ENCODE results near the gene MINAR2. TPM values are rescaled to one million over a fixed set of nuclear protein-coding genes. Genes with fewer than 3 reads are reported as not detected.

The MINAR2 gene
- under 1 TPM in 1 of 7 donors, not detected in 6; 0.10 TPM for total RNA-seq
- under 1 TPM in 1 of 2 donors, not detected in 1; 0.10 TPM for polyA plus RNA-seq
- long read RNA-seq, donor 1: 0 reads
- long read RNA-seq, donor 2: 0 reads
- long read RNA-seq, donor 3: 0 reads

GRCh38 chr5:129747572-129748407 is at the start of gene MINAR2:
TSS of gene MINAR2 (plus strand) at chr5:129748094. CDS start at chr5:129748191, 97 bp downstream.
- Histone ChIP-seq H3K36me3 (no peaks in the 10 kb centered on the region), H3K9me3 (no peaks in the 10 kb centered on the region), H3K27ac (no peak within 1 kb of the TSS), H3K4me1 (ENCODE audit: insufficient read depth) (no peaks in the 10 kb centered on the region), H3K27me3 (no peaks in the 10 kb centered on the region), H3K4me3 (no peak within 1 kb of the TSS)
- intact Hi-C loops (cut with DNase I): no loop called here
- TF ChIP-seq EP300 (IDR thresholded peaks at IDR 0.05) (no peak), CTCF (IDR thresholded peaks at IDR 0.05) (no peak), POLR2A (IDR thresholded peaks at IDR 0.05) (no peak)
- 77 to 85% (median 80%) methylated on average over 13 of the region's 13 CpGs for WGBS, 3 donors
- DNase-seq: no peak

- intact Hi-C loops (cut with DNase I): no loop called here
- no peak overlapping the region for H3K4me3 ChIP-seq
- H3K27me3 ChIP-seq: no peaks in the 10 kb centered on the region
- DNase-seq: no peak
- no peaks in the 10 kb centered on the region for H3K4me1 ChIP-seq (ENCODE audit: insufficient read depth)
- no peaks in the 10 kb centered on the region for H3K9me3 ChIP-seq
- H3K27ac ChIP-seq: no peak overlapping the region
- TF ChIP-seq CTCF (IDR thresholded peaks at IDR 0.05) (no peak), POLR2A (IDR thresholded peaks at IDR 0.05) (no peak), EP300 (IDR thresholded peaks at IDR 0.05) (no peak)
- no peaks in the 10 kb centered on the region for H3K36me3 ChIP-seq
These were observed 49.2 kb upstream of the MINAR2 start for GRCh38 chr5:129698661-129699060.

- WGBS, 3 donors: 27 to 40% (median 35%) methylated on average over 1 of the region's 1 CpG
- H3K4me1 ChIP-seq (ENCODE audit: insufficient read depth): no peaks in the 10 kb centered on the region
- H3K4me3 ChIP-seq: no peak overlapping the region
- DNase-seq: no peak
- no peaks in the 10 kb centered on the region for H3K27me3 ChIP-seq
- no peaks in the 10 kb centered on the region for H3K9me3 ChIP-seq
- intact Hi-C loops (cut with DNase I): loop anchor here in 1 of 4 donors (1.0 kb wide), 1 partner anchor 38 kb away; no protein-coding TSS in a partner anchor
- no peak overlapping the region for H3K27ac ChIP-seq
- no peaks in the 10 kb centered on the region for H3K36me3 ChIP-seq
- no peak for TF ChIP-seq CTCF (IDR thresholded peaks at IDR 0.05)
- TF ChIP-seq EP300 (IDR thresholded peaks at IDR 0.05): no peak
- no peak for TF ChIP-seq POLR2A (IDR thresholded peaks at IDR 0.05)
These were observed 31.7 kb upstream of the MINAR2 start for GRCh38 chr5:129716235-129716634.

- no peak overlapping the region for H3K27ac ChIP-seq
- no peaks in the 10 kb centered on the region for H3K27me3 ChIP-seq
- no peaks in the 10 kb centered on the region for H3K9me3 ChIP-seq
- no peak for DNase-seq
- H3K4me3 ChIP-seq: no peak overlapping the region
- H3K36me3 ChIP-seq: no peaks in the 10 kb centered on the region
- 82 to 87% (median 85%) methylated on average over 5 of the region's 5 CpGs for WGBS, 3 donors
- TF ChIP-seq CTCF (IDR thresholded peaks at IDR 0.05) (no peak), POLR2A (IDR thresholded peaks at IDR 0.05) (no peak), EP300 (IDR thresholded peaks at IDR 0.05) (no peak)
- no peaks in the 10 kb centered on the region for H3K4me1 ChIP-seq (ENCODE audit: insufficient read depth)
- intact Hi-C loops (cut with DNase I): loop anchor here in 1 of 4 donors (1.0 kb wide), 1 partner anchor 38 kb away; no protein-coding TSS in a partner anchor
These were observed 31.2 kb upstream of the MINAR2 start for GRCh38 chr5:129716651-129717050.
